HCT116 (cell line): ENCODE results near the gene SPEN. TPM values are rescaled to one million over a fixed set of nuclear protein-coding genes. Genes with fewer than 3 reads are reported as not detected.

Source experiments
- ATAC-seq: fragments of 200-7000 bp; cut with Tn5 transposase; 2 replicates; pipeline ENCODE4 v1.9.1; 2020; ENCODE audit warnings: mild to moderate bottlenecking, moderate library complexity
- BruUV-seq: library from RNA; stranded (reverse); fragments of 400-500 nt; replicated peaks from 2 replicates; lab custom pipeline; 2021; lab: Mats Ljungman, UMichigan
- CTCF ChIA-PET: fragments of 300-600 bp; sonication (Branson Sonifier 250); formaldehyde crosslinking; loops from one replicate; lab custom pipeline; 2021; ENCODE audit warnings: antibody characterized with exemption; lab: Charles Lee
- POLR2A ChIA-PET: fragments of 300-600, 350-600 bp; sonication (Branson Sonifier 250); formaldehyde crosslinking; loops from one replicate; lab custom pipeline; 2021; ENCODE audit warnings: antibody characterized with exemption; lab: Charles Lee
- RAD21 ChIA-PET, 2 experiments: fragments of 300-600 bp; sonication (Branson Sonifier 250); formaldehyde crosslinking; loops; one replicate each; lab custom pipeline; 2023; ENCODE audit warnings: low total read pairs in 2 of 2; ENCODE audit not compliant: uncharacterized antibody in 2 of 2, unreplicated experiment in 2 of 2, low non-redundant PET in 1 of 2; lab: Charles Lee
- DNase-seq: peaks from one replicate; pipeline ENCODE4 v3.0.0-alpha.2; 2010; ENCODE audit warnings: low read depth, low spot score
- H2AFZ ChIP-seq: fragments of 200-600 bp; shearing (Covaris generic), sonication (generic); 2 replicates; pipeline ENCODE4 v1.6.1; 2017; ENCODE audit warnings: low read depth, mixed run types, mixed read lengths, antibody characterized with exemption, low read length; ENCODE audit not compliant: poor library complexity, severe bottlenecking
- H3K27ac ChIP-seq: 2 replicates; pipeline ENCODE4 v1.5.1; 2012; ENCODE audit warnings: low read depth, low read length
- H3K27me3 ChIP-seq: fragments of 200-600 bp; sonication (generic); 2 replicates; pipeline ENCODE4 v1.6.1; 2016; ENCODE audit warnings: mixed run types, low read length, mixed read lengths; ENCODE audit not compliant: insufficient read depth
- H3K36me3 ChIP-seq, 2 experiments: fragments of 200-500 bp in 1 of 2; fragments of 200-600 bp in 1 of 2; sonication (Bioruptor generic) in 1 of 2; sonication (generic) in 1 of 2; 2 replicates each; pipeline versions ENCODE4 v1.5.1 to v1.6.1; 2014 to 2016; ENCODE audit warnings: low read length in 2 of 2, inconsistent platforms in 1 of 2, mixed read lengths in 1 of 2, mixed run types in 1 of 2; ENCODE audit not compliant: insufficient read depth in 2 of 2, control insufficient read depth in 1 of 2
- H3K4me1 ChIP-seq, 2 experiments: fragments of 200-600 bp in 1 of 2; sonication (generic) in 1 of 2; 2 replicates each; pipeline versions ENCODE4 v1.5.1 to v1.6.1; 2012 to 2017; ENCODE audit warnings: low read length in 2 of 2, inconsistent platforms in 1 of 2, mild to moderate bottlenecking in 1 of 2, mixed read lengths in 1 of 2, mixed run types in 1 of 2, moderate library complexity in 1 of 2; ENCODE audit not compliant: insufficient read depth in 2 of 2, control insufficient read depth in 1 of 2
- H3K4me2 ChIP-seq: fragments of 200-600 bp; sonication (generic); 2 replicates; pipeline ENCODE4 v1.6.1; 2017; ENCODE audit warnings: mixed run types, low read length, mixed read lengths
- H3K4me3 ChIP-seq, 2 experiments: fragments of 200-600 bp in 1 of 2; sonication (generic) in 1 of 2; replicated peaks in 1 of 2; 2 replicates each; pipeline ENCODE4 v1.5.1; 2011 to 2016; ENCODE audit warnings: low read length in 2 of 2, control low read depth in 1 of 2, low read depth in 1 of 2, mild to moderate bottlenecking in 1 of 2, mixed read lengths in 1 of 2, mixed run types in 1 of 2
- H3K79me2 ChIP-seq: fragments of 200-600 bp; sonication (generic); 2 replicates; pipeline ENCODE4 v1.6.1; 2017; ENCODE audit warnings: mild to moderate bottlenecking, mixed run types, low read length, moderate library complexity, mixed read lengths; ENCODE audit not compliant: insufficient read depth
- H3K9ac ChIP-seq: fragments of 200-600 bp; sonication (generic); 2 replicates; pipeline ENCODE4 v1.6.1; 2016; ENCODE audit warnings: low read length, mixed read lengths
- H3K9me2 ChIP-seq: fragments of 200-600 bp; sonication (generic), shearing (Covaris generic); 2 replicates; pipeline ENCODE4 v1.6.1; 2017; ENCODE audit warnings: mixed run types, mild to moderate bottlenecking, moderate library complexity; ENCODE audit not compliant: insufficient read depth
- H3K9me3 ChIP-seq, 2 experiments: fragments of 200-500 bp in 1 of 2; fragments of 200-600 bp in 1 of 2; sonication (Bioruptor generic) in 1 of 2; sonication (generic) in 1 of 2; 2 replicates each; pipeline ENCODE4 v1.6.1; 2014 to 2017; ENCODE audit warnings: low read length in 2 of 2, mixed read lengths in 2 of 2, inconsistent platforms in 1 of 2, low read depth in 1 of 2, mild to moderate bottlenecking in 1 of 2, mixed run types in 1 of 2, moderate library complexity in 1 of 2; ENCODE audit not compliant: control insufficient read depth in 1 of 2, insufficient read depth in 1 of 2
- H4K20me1 ChIP-seq: fragments of 200-600 bp; sonication (generic), shearing (Covaris generic); 2 replicates; pipeline ENCODE4 v1.6.1; 2017; ENCODE audit warnings: mixed run types, mild to moderate bottlenecking, moderate library complexity; ENCODE audit not compliant: insufficient read depth
- EGR1 ChIP-seq: IDR thresholded peaks from 2 replicates; pipeline ENCODE4 v1.6.1; 2012; ENCODE audit warnings: low read depth
- ELF1 ChIP-seq: IDR thresholded peaks from 2 replicates; pipeline ENCODE4 v1.6.1; 2012; ENCODE audit warnings: low read depth, borderline replicate concordance
- FOSL1 ChIP-seq: IDR thresholded peaks from 2 replicates; pipeline ENCODE4 v1.6.1; 2012; ENCODE audit warnings: low read depth
- JUND ChIP-seq: IDR thresholded peaks from 2 replicates; pipeline ENCODE4 v1.6.1; 2012
- RAD21 ChIP-seq: IDR thresholded peaks from 2 replicates; pipeline ENCODE4 v1.6.1; 2012; ENCODE audit warnings: low read depth, mild to moderate bottlenecking
- SP1 ChIP-seq: IDR thresholded peaks from 2 replicates; pipeline ENCODE4 v1.6.1; 2012; ENCODE audit warnings: low read depth
- ZFX ChIP-seq: fragments of 450-650 bp; IDR thresholded peaks from 2 replicates; pipeline ENCODE4 v1.6.1; 2017
- ZNF274 ChIP-seq: fragments of 200-500 bp; sonication (Bioruptor generic); IDR thresholded peaks from 2 replicates; pipeline ENCODE4 v1.6.1; 2014; ENCODE audit warnings: mild to moderate bottlenecking, low read depth, low read length, inconsistent platforms
- intact Hi-C: fragments of 100-400 bp; cut with micrococcal nuclease; formaldehyde crosslinking; loops from 2 replicates; pipeline ENCODE4 v1.10.0; 2022
- total RNA-seq: library from RNA; stranded (reverse); gene quantifications from one replicate; pipeline ENCODE4 v1.2.1, GENCODE V29; 2021; ENCODE audit not compliant: unreplicated experiment
- TF ChIP-seq, protein P1 (sequence below): IDR thresholded peaks from 2 replicates; pipeline ENCODE4 v1.6.1; 2012
- TF ChIP-seq, protein P2 (sequence below), 3 experiments: fragments of 200-600 bp in 1 of 3; sonication (generic) in 1 of 3; IDR thresholded peaks in 2 of 3; conservative IDR thresholded peaks in 1 of 3; 2 replicates each; pipeline ENCODE4 v1.5.1; 2012 to 2017; ENCODE audit warnings: low read depth in 2 of 3, low read length in 2 of 3, antibody characterized with exemption in 1 of 3, borderline replicate concordance in 1 of 3, control low read depth in 1 of 3, mild to moderate bottlenecking in 1 of 3, mixed read lengths in 1 of 3, mixed run types in 1 of 3, moderate library complexity in 1 of 3; ENCODE audit not compliant: insufficient read depth in 1 of 3

SPEN gene
- total RNA-seq, 1 experiment from 2014 or later, result 58.6 TPM

GRCh38 chr1:15950302-15950701, 102.8 kb downstream of the SPEN start:
- Histone ChIP-seq H4K20me1 (no peaks in the 10 kb centered on the region), H3K27me3 (no peaks in the 10 kb centered on the region), H3K27ac (peak overlapping the region; percentile 11; the same call in 1 of the 2 replicates), H2AFZ (no peak overlapping the region), H3K9ac (peak overlapping the region; percentile 41), H3K4me1 (peaks cover 33 to 60% of the 10 kb centered on the region in 2 experiments), H3K79me2 (peaks cover 38% of the 10 kb centered on the region; the same call in 1 of the 2 replicates), H3K36me3 (peaks cover 0 to 7% of the 10 kb centered on the region in 2 experiments; a peak in 1 of 4 replicates), H3K4me2 (peak overlapping the region; percentile 58), H3K9me3 (no peaks in the 10 kb centered on the region), H3K4me3 (no peak overlapping the region), H3K9me2 (no peaks in the 10 kb centered on the region)
- DNase-seq, result no peak
- CTCF ChIA-PET, result no interaction called here
- no peak for ATAC-seq
- POLR2A ChIA-PET, result no interaction called here
- no TSS peak for BruUV-seq
- intact Hi-C loops, result no loop called here
- RAD21 ChIA-PET, result no interaction called here
- TF ChIP-seq ZNF274 (no peak), RAD21 (no peak), JUND (no peak), ZFX (0 out of 2 replicates have a peak, but pooled peaks have one; percentile 5), SP1 (no peak), ELF1 (no peak), FOSL1 (no peak), EGR1 (no peak)
- TF ChIP-seq, protein P1, sequence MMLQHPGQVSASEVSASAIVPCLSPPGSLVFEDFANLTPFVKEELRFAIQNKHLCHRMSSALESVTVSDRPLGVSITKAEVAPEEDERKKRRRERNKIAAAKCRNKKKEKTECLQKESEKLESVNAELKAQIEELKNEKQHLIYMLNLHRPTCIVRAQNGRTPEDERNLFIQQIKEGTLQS, result no peak

DNA sequence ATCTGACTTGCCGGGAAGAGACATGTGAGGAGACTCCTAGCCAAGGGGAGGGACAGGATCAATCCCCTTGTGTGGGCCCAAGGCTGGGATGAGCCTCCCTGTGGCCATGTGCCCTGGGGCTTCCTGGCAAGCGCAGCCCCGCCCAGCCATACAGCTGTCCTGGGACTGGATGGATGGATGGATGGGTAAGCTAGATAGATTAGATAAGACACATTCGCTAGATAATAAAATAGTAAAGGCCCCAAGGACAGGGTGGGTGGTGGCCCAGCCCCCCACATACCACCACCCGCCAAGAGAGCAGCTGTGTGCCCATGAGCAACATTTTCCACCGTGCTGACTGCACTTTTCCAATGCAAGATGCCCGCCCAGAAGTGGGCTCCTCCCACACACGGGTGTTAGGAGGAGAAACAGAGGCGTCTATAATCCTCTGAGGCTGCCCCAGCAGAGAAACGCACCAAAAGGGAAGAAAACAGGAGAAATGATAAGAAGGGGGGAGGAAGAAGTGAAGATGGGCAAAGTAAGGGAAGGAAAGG, 103.3 kb downstream of the SPEN start:
- CTCF ChIA-PET, result no interaction called here
- peak overlapping the region; percentile 41 for H3K9ac ChIP-seq
- POLR2A ChIA-PET, result no interaction called here

More for the DNA sequence above, 103.3 kb downstream of the SPEN start:
- Histone ChIP-seq H3K79me2 (peaks cover 38% of the 10 kb centered on the region; the same call in 1 of the 2 replicates), H3K27ac (peak overlapping the region; percentile 0; the same call in 1 of the 2 replicates), H3K4me2 (peak overlapping the region; percentile 58), H3K9me3 (no peaks in the 10 kb centered on the region), H3K36me3 (peaks cover 0 to 7% of the 10 kb centered on the region in 2 experiments; a peak in 1 of 4 replicates)
- RAD21 ChIA-PET, result no interaction called here
- ATAC-seq, result no peak
- TF ChIP-seq, protein P2, sequence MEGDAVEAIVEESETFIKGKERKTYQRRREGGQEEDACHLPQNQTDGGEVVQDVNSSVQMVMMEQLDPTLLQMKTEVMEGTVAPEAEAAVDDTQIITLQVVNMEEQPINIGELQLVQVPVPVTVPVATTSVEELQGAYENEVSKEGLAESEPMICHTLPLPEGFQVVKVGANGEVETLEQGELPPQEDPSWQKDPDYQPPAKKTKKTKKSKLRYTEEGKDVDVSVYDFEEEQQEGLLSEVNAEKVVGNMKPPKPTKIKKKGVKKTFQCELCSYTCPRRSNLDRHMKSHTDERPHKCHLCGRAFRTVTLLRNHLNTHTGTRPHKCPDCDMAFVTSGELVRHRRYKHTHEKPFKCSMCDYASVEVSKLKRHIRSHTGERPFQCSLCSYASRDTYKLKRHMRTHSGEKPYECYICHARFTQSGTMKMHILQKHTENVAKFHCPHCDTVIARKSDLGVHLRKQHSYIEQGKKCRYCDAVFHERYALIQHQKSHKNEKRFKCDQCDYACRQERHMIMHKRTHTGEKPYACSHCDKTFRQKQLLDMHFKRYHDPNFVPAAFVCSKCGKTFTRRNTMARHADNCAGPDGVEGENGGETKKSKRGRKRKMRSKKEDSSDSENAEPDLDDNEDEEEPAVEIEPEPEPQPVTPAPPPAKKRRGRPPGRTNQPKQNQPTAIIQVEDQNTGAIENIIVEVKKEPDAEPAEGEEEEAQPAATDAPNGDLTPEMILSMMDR (IDR thresholded peaks at IDR 0.05 in 2 of 3, conservative IDR thresholded peaks at IDR 0.05 in 1 of 3; ENCODE audit: borderline replicate concordance in 1 of 3, insufficient read depth in 1 of 3, low read depth in 2 of 3, low read length in 2 of 3), result no peak
- TF ChIP-seq JUND (peak; percentile 55; the same call in 1 of the 2 replicates), FOSL1 (peak; percentile 68)
- TF ChIP-seq, all 23 proteins: peak for 2
- H3K27me3 ChIP-seq, result no peaks in the 10 kb centered on the region
- H3K4me1 ChIP-seq, result peaks cover 33 to 61% of the 10 kb centered on the region in 2 experiments
- intact Hi-C loops, result no loop called here
- no peak overlapping the region for H2AFZ ChIP-seq
- H3K9me2 ChIP-seq, result no peaks in the 10 kb centered on the region
- no TSS peak for BruUV-seq
- no peak overlapping the region for H3K4me3 ChIP-seq
- H4K20me1 ChIP-seq, result no peaks in the 10 kb centered on the region
- DNase-seq, result no peak
